SJSA1 (cell line): ENCODE data around the gene NMNAT3. TPM values are rescaled to one million over a fixed set of nuclear protein-coding genes. Genes with fewer than 3 reads are reported as not detected.

Source experiments
- DNase-seq, 2 experiments: peaks; one replicate each; pipeline ENCODE4 v3.0.0-alpha.2; 2015 to 2020; ENCODE audit warnings: low spot score in 2 of 2, low read depth in 1 of 2
- H3K27ac ChIP-seq: fragments of 250-450 bp; sonication (Bioruptor Pico); 2 replicates; pipeline ENCODE4 v1.5.1; 2020; ENCODE audit warnings: mild to moderate bottlenecking, moderate library complexity
- H3K27me3 ChIP-seq: fragments of 250-450 bp; sonication (Bioruptor Pico); replicated peaks from 2 replicates; pipeline ENCODE4 v1.5.1; 2020; ENCODE audit warnings: mild to moderate bottlenecking, moderate library complexity
- H3K36me3 ChIP-seq: fragments of 250-450 bp; sonication (Bioruptor Pico); 2 replicates; pipeline ENCODE4 v1.5.1; 2020; ENCODE audit warnings: mild to moderate bottlenecking
- H3K4me1 ChIP-seq: fragments of 250-450 bp; sonication (Bioruptor Pico); replicated peaks from 2 replicates; pipeline ENCODE4 v1.6.1; 2021; ENCODE audit warnings: mild to moderate bottlenecking
- H3K4me3 ChIP-seq: fragments of 250-450 bp; sonication (Bioruptor Pico); 2 replicates; pipeline ENCODE4 v1.5.1; 2020; ENCODE audit warnings: mild to moderate bottlenecking
- H3K9me3 ChIP-seq: fragments of 250-450 bp; sonication (Bioruptor Pico); replicated peaks from 2 replicates; pipeline ENCODE4 v1.5.1; 2020; ENCODE audit warnings: mild to moderate bottlenecking
- total RNA-seq: library from RNA; depleted of rRNA; stranded (reverse); fragments of >200 nt; shearing (Covaris generic); gene quantifications from 2 replicates; pipeline ENCODE4 v1.2.3, GENCODE V29; 2014

The NMNAT3 gene
- total RNA-seq, 1 experiment from 2014 or later, result not detected

DNA sequence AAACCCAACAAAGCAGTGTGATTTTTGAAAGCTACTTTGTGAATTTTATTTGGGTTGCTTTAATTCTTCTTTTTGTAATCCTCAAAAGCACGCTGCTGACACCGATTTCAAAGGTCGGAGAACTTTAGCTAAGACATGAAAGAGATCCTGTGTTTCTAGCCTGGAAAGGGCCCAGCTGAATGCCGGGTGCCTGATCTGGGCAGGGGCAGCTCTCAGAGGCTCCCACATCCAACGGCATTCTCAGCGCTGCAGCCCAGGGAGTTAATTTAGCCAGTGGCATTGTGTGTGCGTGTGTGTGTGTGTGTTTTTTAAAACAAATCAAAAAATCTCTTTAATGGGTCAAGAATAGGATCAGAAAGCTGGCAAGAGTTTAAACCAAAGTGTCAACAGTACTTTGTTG, 144.8 kb downstream of the NMNAT3 start:
- Histone ChIP-seq H3K4me3 (no peak overlapping the region), H3K4me1 (peaks cover 31% of the 10 kb centered on the region), H3K27me3 (no peaks in the 10 kb centered on the region), H3K36me3 (no peaks in the 10 kb centered on the region), H3K9me3 (0 out of 2 replicates have a peak, but pooled peaks cover 2% of the 10 kb centered on the region), H3K27ac (no peak overlapping the region)
- no peak for DNase-seq

- Histone ChIP-seq H3K27ac (no peak overlapping the region), H3K36me3 (no peaks in the 10 kb centered on the region), H3K9me3 (no peaks in the 10 kb centered on the region), H3K4me3 (no peak overlapping the region), H3K4me1 (peaks cover 30% of the 10 kb centered on the region), H3K27me3 (no peaks in the 10 kb centered on the region)
- no peak for DNase-seq
These were observed 147.1 kb downstream of the NMNAT3 start for GRCh38 chr3:139530717-139531116.

DNA sequence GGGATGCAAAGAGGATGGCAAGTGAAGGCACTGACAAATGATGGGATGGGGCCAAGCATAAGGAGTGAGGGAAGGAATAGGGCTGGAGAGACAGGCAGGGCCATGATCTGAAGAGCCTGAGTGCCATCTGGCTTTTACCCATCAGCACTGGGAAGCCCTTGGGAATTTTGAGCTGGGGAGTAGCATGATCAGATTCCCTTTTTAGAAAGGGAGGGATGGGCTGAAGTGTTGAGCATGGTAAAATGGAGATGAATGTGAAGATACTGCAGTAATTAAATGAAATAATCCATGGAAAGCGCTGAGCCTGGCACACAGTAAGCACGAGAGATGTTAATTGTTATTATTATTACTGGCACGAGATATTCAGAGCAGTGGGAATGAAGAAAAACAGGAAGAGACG, 148.1 kb downstream of the NMNAT3 start:
- peaks cover 23% of the 10 kb centered on the region for H3K4me1 ChIP-seq
- H3K27me3 ChIP-seq, result no peaks in the 10 kb centered on the region
- no peaks in the 10 kb centered on the region for H3K9me3 ChIP-seq
- no peak overlapping the region for H3K27ac ChIP-seq
- H3K4me3 ChIP-seq, result no peak overlapping the region
- no peak for DNase-seq
- no peaks in the 10 kb centered on the region for H3K36me3 ChIP-seq

DNA sequence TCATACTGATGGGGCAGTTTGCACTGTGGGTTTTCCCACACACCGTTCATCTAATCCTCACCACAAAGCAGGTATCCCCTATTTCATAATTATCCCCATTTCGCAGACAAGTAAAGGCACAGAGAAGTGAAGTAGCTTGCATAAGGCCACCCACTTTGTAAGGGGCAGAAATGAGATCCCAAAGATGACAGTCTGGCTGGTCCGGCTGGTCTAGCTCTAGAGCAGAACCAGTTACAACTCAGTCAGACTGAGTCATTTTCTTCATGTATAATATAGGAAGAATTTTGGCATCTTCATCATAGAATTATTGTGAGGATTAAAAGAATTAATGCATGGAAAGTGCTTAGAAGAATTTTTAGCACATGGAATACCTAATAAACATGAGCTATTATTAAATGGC, 148.8 kb downstream of the NMNAT3 start:
- H3K4me1 ChIP-seq, result peaks cover 15% of the 10 kb centered on the region
- no peaks in the 10 kb centered on the region for H3K36me3 ChIP-seq
- H3K9me3 ChIP-seq, result no peaks in the 10 kb centered on the region
- DNase-seq, result no peak
- H3K27me3 ChIP-seq, result no peaks in the 10 kb centered on the region
- H3K27ac ChIP-seq, result no peak overlapping the region
- H3K4me3 ChIP-seq, result no peak overlapping the region

- H3K36me3 ChIP-seq, result no peaks in the 10 kb centered on the region
- peaks cover 9% of the 10 kb centered on the region for H3K4me1 ChIP-seq
- no peak overlapping the region for H3K4me3 ChIP-seq
- no peak overlapping the region for H3K27ac ChIP-seq
- no peak for DNase-seq
- no peaks in the 10 kb centered on the region for H3K9me3 ChIP-seq
- no peaks in the 10 kb centered on the region for H3K27me3 ChIP-seq
These were observed 149.5 kb downstream of the NMNAT3 start for GRCh38 chr3:139528281-139528680.

GRCh38 chr3:139527265-139527664, 150.5 kb downstream of the NMNAT3 start:
- H3K9me3 ChIP-seq, result no peaks in the 10 kb centered on the region
- no peak overlapping the region for H3K4me3 ChIP-seq
- no peak for DNase-seq
- H3K27me3 ChIP-seq, result no peaks in the 10 kb centered on the region
- no peaks in the 10 kb centered on the region; the same call in 1 of the 2 replicates for H3K4me1 ChIP-seq
- H3K36me3 ChIP-seq, result no peaks in the 10 kb centered on the region
- H3K27ac ChIP-seq, result no peak overlapping the region

- no peak overlapping the region for H3K4me3 ChIP-seq
- no peaks in the 10 kb centered on the region for H3K27me3 ChIP-seq
- H3K27ac ChIP-seq, result no peak overlapping the region
- no peaks in the 10 kb centered on the region for H3K9me3 ChIP-seq
- no peak for DNase-seq
- H3K4me1 ChIP-seq, result peaks cover 7% of the 10 kb centered on the region
- H3K36me3 ChIP-seq, result no peaks in the 10 kb centered on the region
These were observed 151.6 kb downstream of the NMNAT3 start for GRCh38 chr3:139526146-139526545.

GRCh38 chr3:139524841-139525636, 152.7 kb downstream of the NMNAT3 start:
- H3K4me3 ChIP-seq, result no peak overlapping the region
- peaks cover 7% of the 10 kb centered on the region for H3K4me1 ChIP-seq
- H3K27ac ChIP-seq, result no peak overlapping the region
- peak in 1 of 2 experiments; percentile 13 for DNase-seq
- no peaks in the 10 kb centered on the region for H3K36me3 ChIP-seq
- no peaks in the 10 kb centered on the region for H3K9me3 ChIP-seq
- H3K27me3 ChIP-seq, result no peaks in the 10 kb centered on the region

- H3K9me3 ChIP-seq, result no peaks in the 10 kb centered on the region
- no peaks in the 10 kb centered on the region for H3K27me3 ChIP-seq
- H3K27ac ChIP-seq, result no peak overlapping the region
- no peaks in the 10 kb centered on the region for H3K36me3 ChIP-seq
- peaks cover 7% of the 10 kb centered on the region for H3K4me1 ChIP-seq
- no peak overlapping the region for H3K4me3 ChIP-seq
- DNase-seq, result peak in 1 of 2 experiments; percentile 4
These were observed 154.1 kb downstream of the NMNAT3 start for GRCh38 chr3:139523718-139524117.

DNA sequence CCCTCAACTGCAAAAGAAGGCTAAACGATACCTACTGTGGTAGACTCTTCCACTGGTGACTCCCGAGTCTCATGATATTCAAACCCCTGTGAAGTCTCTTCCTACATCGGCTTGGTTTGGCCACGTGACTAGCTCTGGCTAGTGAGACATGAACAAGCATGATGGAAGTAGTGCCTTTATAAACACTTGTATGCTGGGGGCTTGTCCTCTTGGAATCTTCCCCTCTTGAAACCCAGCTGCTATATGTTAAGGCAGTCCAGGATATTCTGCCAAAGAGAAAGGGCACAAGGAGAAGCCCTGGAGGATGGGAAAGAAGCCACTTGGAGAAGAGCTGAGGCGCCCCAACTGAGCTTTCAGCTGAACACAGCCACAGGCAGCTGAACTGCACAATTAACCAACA, 154.6 kb downstream of the NMNAT3 start:
- Histone ChIP-seq H3K27me3 (no peaks in the 10 kb centered on the region), H3K4me3 (no peak overlapping the region), H3K4me1 (peaks cover 7% of the 10 kb centered on the region), H3K36me3 (no peaks in the 10 kb centered on the region), H3K9me3 (no peaks in the 10 kb centered on the region), H3K27ac (no peak overlapping the region)
- DNase-seq, result peak in 1 of 2 experiments; percentile 9

DNA sequence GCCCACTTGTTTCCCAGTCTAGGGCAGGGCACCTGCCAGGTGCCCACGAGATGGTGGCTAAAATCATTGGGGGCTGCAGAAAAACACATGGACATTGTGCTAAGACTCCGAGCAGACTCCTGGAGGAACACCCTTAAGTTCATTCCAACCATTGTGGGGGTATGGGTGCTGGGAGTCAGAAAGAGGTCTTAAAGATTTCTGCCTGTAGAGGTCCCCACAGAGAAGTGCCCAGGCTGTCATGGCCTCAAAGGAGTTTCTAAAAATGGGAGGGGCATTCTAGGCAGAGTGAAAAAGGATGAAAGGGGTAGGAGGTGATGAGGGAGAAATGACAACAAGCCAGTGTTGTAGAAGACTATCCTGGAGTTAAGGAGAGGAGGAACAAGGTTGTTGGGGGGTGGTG, 155.4 kb downstream of the NMNAT3 start:
- no peaks in the 10 kb centered on the region for H3K36me3 ChIP-seq
- H3K4me3 ChIP-seq, result no peak overlapping the region
- no peaks in the 10 kb centered on the region for H3K27me3 ChIP-seq
- DNase-seq, result peak in 1 of 2 experiments; percentile 15
- H3K27ac ChIP-seq, result no peak overlapping the region
- H3K9me3 ChIP-seq, result no peaks in the 10 kb centered on the region
- H3K4me1 ChIP-seq, result peaks cover 7% of the 10 kb centered on the region

GRCh38 chr3:139521816-139522215, 156.0 kb downstream of the NMNAT3 start:
- Histone ChIP-seq H3K36me3 (no peaks in the 10 kb centered on the region), H3K4me3 (no peak overlapping the region), H3K9me3 (no peaks in the 10 kb centered on the region), H3K4me1 (peaks cover 7% of the 10 kb centered on the region), H3K27me3 (no peaks in the 10 kb centered on the region), H3K27ac (no peak overlapping the region)
- no peak for DNase-seq

DNA sequence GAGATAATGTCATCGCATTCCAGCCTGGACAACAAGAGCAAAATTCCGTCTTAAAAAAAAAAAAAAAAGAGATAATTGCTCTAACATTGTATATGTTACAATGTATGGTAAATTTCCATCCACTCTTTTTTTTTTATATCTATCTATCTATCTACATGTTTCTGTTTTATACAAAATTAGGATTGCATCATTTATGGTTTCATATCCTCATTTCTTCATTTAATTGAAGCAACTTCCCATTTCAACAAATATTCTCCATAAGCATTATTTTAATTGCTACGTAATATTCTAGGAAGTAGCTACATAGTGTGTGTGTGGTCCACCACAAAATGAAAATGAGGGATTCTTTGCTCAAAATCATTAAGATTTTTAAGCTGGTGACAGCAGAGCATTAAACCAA, 156.6 kb downstream of the NMNAT3 start:
- Histone ChIP-seq H3K4me3 (no peak overlapping the region), H3K4me1 (peaks cover 7% of the 10 kb centered on the region), H3K9me3 (no peaks in the 10 kb centered on the region), H3K36me3 (no peaks in the 10 kb centered on the region), H3K27ac (no peak overlapping the region), H3K27me3 (no peaks in the 10 kb centered on the region)
- peak in 1 of 2 experiments; percentile 18 for DNase-seq

GRCh38 chr3:139519998-139520737, 157.6 kb downstream of the NMNAT3 start:
- no peak overlapping the region for H3K4me3 ChIP-seq
- no peaks in the 10 kb centered on the region for H3K27me3 ChIP-seq
- no peaks in the 10 kb centered on the region for H3K36me3 ChIP-seq
- H3K9me3 ChIP-seq, result no peaks in the 10 kb centered on the region
- peaks cover 7% of the 10 kb centered on the region for H3K4me1 ChIP-seq
- H3K27ac ChIP-seq, result no peak overlapping the region
- DNase-seq, result peak in 1 of 2 experiments; percentile 39
